OCI-LY3 (cell line): ENCODE results near the gene SIRT3.

Experiments used
- H2AFZ ChIP-seq: fragments of 200-600, 300-600 bp; shearing (Covaris generic); 2 replicates; pipeline ENCODE4 v1.6.0; 2014; ENCODE audit warnings: antibody characterized with exemption, low read depth, low read length
- H3K27ac ChIP-seq: fragments of 200-600, 300-600 bp; sonication (generic); 2 replicates; pipeline ENCODE4 v1.5.1; 2014; ENCODE audit warnings: mild to moderate bottlenecking, low read length, moderate library complexity, mixed read lengths
- H3K27me3 ChIP-seq: fragments of 200-600, 300-600 bp; sonication (generic); 2 replicates; pipeline ENCODE4 v1.6.1; 2014; ENCODE audit warnings: low read depth, low read length, mixed read lengths
- H3K36me3 ChIP-seq: fragments of 200-600, 300-600 bp; sonication (generic); replicated peaks from 2 replicates; pipeline ENCODE3; 2014; ENCODE audit warnings: low read depth, low read length, mixed read lengths
- H3K4me1 ChIP-seq: fragments of 300-600, 200-600 bp; sonication (generic); 2 replicates; pipeline ENCODE4 v1.6.1; 2014; ENCODE audit warnings: low read length, mixed read lengths
- H3K4me2 ChIP-seq: fragments of 200-600, 300-600 bp; sonication (generic); 2 replicates; pipeline ENCODE4 v1.6.1; 2014; ENCODE audit warnings: low read length, mixed read lengths
- H3K4me3 ChIP-seq: fragments of 300-600, 200-600 bp; sonication (generic); 2 replicates; pipeline ENCODE4 v1.5.1; 2014; ENCODE audit warnings: antibody characterized with exemption, mild to moderate bottlenecking, low read length, moderate library complexity
- H3K79me2 ChIP-seq: fragments of 300-600, 200-600 bp; shearing (Covaris generic); 2 replicates; pipeline ENCODE4 v1.6.1; 2014; ENCODE audit warnings: mild to moderate bottlenecking, low read length, mixed read lengths
- H3K9ac ChIP-seq: fragments of 300-600, 200-600 bp; shearing (Covaris generic); 2 replicates; pipeline ENCODE4 v1.6.0; 2014; ENCODE audit warnings: mild to moderate bottlenecking, low read length, moderate library complexity
- H3K9me3 ChIP-seq: fragments of 200-600, 300-600 bp; shearing (Covaris generic); 2 replicates; pipeline ENCODE4 v1.6.1; 2014; ENCODE audit warnings: low read length, mixed read lengths; ENCODE audit not compliant: insufficient read depth
- H4K20me1 ChIP-seq: fragments of 200-600, 300-600 bp; sonication (generic); 2 replicates; pipeline ENCODE4 v1.6.1; 2016; ENCODE audit warnings: low read length, mixed read lengths; ENCODE audit not compliant: insufficient read depth
- CTCF ChIP-seq: fragments of 200-600, 300-600 bp; sonication (generic); IDR thresholded peaks from 2 replicates; pipeline ENCODE4 v1.5.1; 2014; ENCODE audit warnings: antibody characterized with exemption, low read length, low read depth
- EZH2phosphoT487 ChIP-seq: fragments of 200-600 bp; shearing (Covaris generic); IDR thresholded peaks from 2 replicates; pipeline ENCODE4 v1.6.1; 2018; ENCODE audit warnings: antibody characterized with exemption, mixed run types, low read depth

The SIRT3 gene

GRCh38 chr11:236774-237767 lies 929 bp upstream of the SIRT3 start, which contains the start of gene PSMD13:
PSMD13 (plus strand) TSS chr11:236976; CDS start chr11:237050, 74 bp downstream.
- Histone ChIP-seq H3K4me3 (peak within 1 kb of the TSS; percentile 99), H3K79me2 (peaks cover 54% of the 10 kb centered on the region), H3K36me3 (peaks cover 9% of the 10 kb centered on the region)

GRCh38 chr11:235609-235996 lies 539 bp downstream of the SIRT3 start:
- TF ChIP-seq CTCF = no peak
- H3K4me1 ChIP-seq = peaks cover 15% of the 10 kb centered on the region
- peak overlapping the region; percentile 82 for H3K9ac ChIP-seq
- 0 out of 2 replicates have a peak overlapping the region, but pooled peaks have one; percentile 25 for H3K27ac ChIP-seq
- peak overlapping the region; percentile 97 for H3K4me3 ChIP-seq
- no peaks in the 10 kb centered on the region for H3K36me3 ChIP-seq
- peak overlapping the region; percentile 55 for H2AFZ ChIP-seq
- H3K79me2 ChIP-seq = peaks cover 44% of the 10 kb centered on the region
- H4K20me1 ChIP-seq = no peaks in the 10 kb centered on the region; the same call in 1 of the 2 replicates
- no peaks in the 10 kb centered on the region for H3K9me3 ChIP-seq
- no peaks in the 10 kb centered on the region for H3K27me3 ChIP-seq
- H3K4me2 ChIP-seq = peak overlapping the region; percentile 94

More at GRCh38 chr11:236774-237767, 929 bp upstream of the SIRT3 start, which contains the start of gene PSMD13:
- Histone ChIP-seq H3K4me1 (peaks cover 15% of the 10 kb centered on the region), H3K9ac (peak within 1 kb of the TSS; percentile 99), H3K4me2 (peak within 1 kb of the TSS; percentile 94), H4K20me1 (peaks cover 4% of the 10 kb centered on the region; the same call in 1 of the 2 replicates), H2AFZ (peak within 1 kb of the TSS; percentile 97), H3K27ac (peak within 1 kb of the TSS; percentile 93), H3K27me3 (no peaks in the 10 kb centered on the region), H3K9me3 (no peaks in the 10 kb centered on the region)
- no peak for TF ChIP-seq EZH2phosphoT487
- no peak for TF ChIP-seq CTCF

GRCh38 chr11:235180-235579 lies 962 bp downstream of the SIRT3 start:
- Histone ChIP-seq H4K20me1 (no peaks in the 10 kb centered on the region; the same call in 1 of the 2 replicates), H3K9me3 (no peaks in the 10 kb centered on the region), H3K79me2 (peaks cover 40% of the 10 kb centered on the region), H3K4me1 (peaks cover 15% of the 10 kb centered on the region), H3K27me3 (no peaks in the 10 kb centered on the region), H3K27ac (no peak overlapping the region), H3K9ac (peak overlapping the region; percentile 82), H3K36me3 (no peaks in the 10 kb centered on the region), H3K4me2 (peak overlapping the region; percentile 94), H3K4me3 (peak overlapping the region; percentile 97), H2AFZ (no peak overlapping the region)
- TF ChIP-seq EZH2phosphoT487 (no peak), CTCF (no peak)
